GM12878 (cell line): ENCODE results near the gene TRAPPC3. TPM values are rescaled to one million over a fixed set of nuclear protein-coding genes. Genes with fewer than 3 reads are reported as not detected.
"Not testable (repeated sequence)": the region's sequence is repeated elsewhere in the genome, so short reads cannot be mapped to it uniquely, and the experiment has no call there.

ENCODE experiments used
- ATAC-seq: fragments of 200-7000 bp; cut with Tn5 transposase; 3 replicates; pipeline ENCODE4 v1.9.1; 2020; ENCODE audit warnings: mild to moderate bottlenecking, moderate library complexity
- BruUV-seq: library from RNA; stranded (reverse); fragments of 400-500 nt; replicated peaks from 2 replicates; lab custom pipeline; 2021; lab: Mats Ljungman, UMichigan
- CTCF ChIA-PET: fragments of 300-600 bp; sonication (Branson Sonifier 250); formaldehyde crosslinking; extraction: SDS; loops from one replicate; lab custom pipeline; 2021; ENCODE audit warnings: inconsistent platforms; lab: Yijun Ruan, JAX
- POLR2A ChIA-PET: fragments of 350-600 bp; formaldehyde crosslinking; extraction: SDS; loops from one replicate; lab custom pipeline; 2021; ENCODE audit warnings: inconsistent platforms; lab: Charles Lee
- RAD21 ChIA-PET: fragments of 300-600 bp; sonication (Branson Sonifier 250); formaldehyde crosslinking; loops from one replicate; lab custom pipeline; 2023; ENCODE audit warnings: antibody characterized with exemption; ENCODE audit not compliant: unreplicated experiment; lab: Charles Lee
- SMC1A ChIA-PET: fragments of 300-600 bp; sonication (Branson Sonifier 250); formaldehyde crosslinking; loops from one replicate; lab custom pipeline; 2023; ENCODE audit not compliant: unreplicated experiment, uncharacterized antibody; lab: Charles Lee
- DNase-seq: peaks from one replicate; pipeline ENCODE4 v3.0.0-alpha.2; 2011; ENCODE audit warnings: low read depth, low spot score
- FAIRE-seq: peaks from 3 replicates; lab custom pipeline; 2011; peaks lifted over from hg19 to GRCh38; lab: Jason Lieb, UNC
- H2AFZ ChIP-seq: 2 replicates; pipeline ENCODE4 v1.6.0; 2011; ENCODE audit warnings: low read depth, low read length, control low read depth; ENCODE audit not compliant: control insufficient read depth
- H3K27ac ChIP-seq: 2 replicates; pipeline ENCODE4 v1.5.1; 2011; ENCODE audit warnings: control low read depth; ENCODE audit not compliant: control insufficient read depth, insufficient read depth
- H3K27me3 ChIP-seq, 2 experiments: replicated peaks in 1 of 2; 2 replicates each; pipeline versions ENCODE4 v1.6.0 to v1.6.1; 2011; ENCODE audit warnings: low read length in 1 of 2; ENCODE audit not compliant: control insufficient read depth in 2 of 2, insufficient read depth in 2 of 2
- H3K36me3 ChIP-seq, 2 experiments: 2 replicates each; pipeline ENCODE4 v1.5.1; 2011; ENCODE audit warnings: low read length in 1 of 2; ENCODE audit not compliant: control insufficient read depth in 2 of 2, insufficient read depth in 2 of 2
- H3K4me1 ChIP-seq: 2 replicates; pipeline ENCODE4 v1.6.1; 2011; ENCODE audit warnings: mild to moderate bottlenecking, low read length, moderate library complexity, mixed read lengths; ENCODE audit not compliant: control insufficient read depth, insufficient read depth
- H3K4me2 ChIP-seq: 2 replicates; pipeline ENCODE4 v1.6.0; 2011; ENCODE audit warnings: control low read depth; ENCODE audit not compliant: control insufficient read depth, insufficient read depth
- H3K4me3 ChIP-seq: fragments of 200-600 bp; sonication (generic); 2 replicates; pipeline ENCODE4 v1.5.1; 2016
- H3K79me2 ChIP-seq: 2 replicates; pipeline ENCODE4 v1.6.0; 2011; ENCODE audit warnings: low read length; ENCODE audit not compliant: control insufficient read depth, insufficient read depth
- H3K9ac ChIP-seq: 2 replicates; pipeline ENCODE4 v1.8.0; 2011; ENCODE audit warnings: low read length, control low read depth, mixed read lengths; ENCODE audit not compliant: control insufficient read depth, insufficient read depth
- H3K9me3 ChIP-seq: replicated peaks from 3 replicates; pipeline ENCODE4 v1.5.1; 2011; ENCODE audit warnings: mild to moderate bottlenecking, low read length; ENCODE audit not compliant: control insufficient read depth, insufficient read depth
- H4K20me1 ChIP-seq: 2 replicates; pipeline ENCODE4 v1.6.0; 2011; ENCODE audit not compliant: control insufficient read depth, insufficient read depth
- CHD2 ChIP-seq: IDR thresholded peaks from 2 replicates; pipeline ENCODE4 v1.6.1; 2011; ENCODE audit warnings: low read depth, low read length, improper control_type of control experiment, borderline replicate concordance
- E2F8 ChIP-seq: fragments of 450-650 bp; IDR thresholded peaks from 2 replicates; pipeline ENCODE4 v1.6.1; 2018; ENCODE audit warnings: mild to moderate bottlenecking, low read depth, moderate library complexity; ENCODE audit not compliant: partially characterized antibody
- HSF1 ChIP-seq: fragments of 150-350 bp; IDR thresholded peaks from 2 replicates; pipeline ENCODE4 v1.6.1; 2014; ENCODE audit warnings: mild to moderate bottlenecking, low read depth, low read length
- MXI1 ChIP-seq: fragments of 150-350 bp; IDR thresholded peaks from 2 replicates; pipeline ENCODE4 v1.6.1; 2011; ENCODE audit warnings: low read depth, mild to moderate bottlenecking, inconsistent platforms, low read length, improper control_type of control experiment
- RELA ChIP-seq: fragments of 450-650 bp; IDR thresholded peaks from 2 replicates; pipeline ENCODE4 v1.8.0; 2014; ENCODE audit warnings: borderline replicate concordance; ENCODE audit not compliant: partially characterized antibody
- SMAD1 ChIP-seq: fragments of 450-650 bp; IDR thresholded peaks from 2 replicates; pipeline ENCODE4 v1.6.1; 2018; ENCODE audit warnings: mild to moderate bottlenecking, low read depth; ENCODE audit not compliant: partially characterized antibody
- SUZ12 ChIP-seq: fragments of 200-600 bp; sonication (generic); IDR thresholded peaks from one replicate; pipeline ENCODE4 v1.6.1; 2018; ENCODE audit warnings: antibody characterized with exemption, mild to moderate bottlenecking; ENCODE audit not compliant: unreplicated experiment
- WGBS: methylation state at CpG from one replicate; pipeline ENCODE4 v1.1.6; 2016; ENCODE audit warnings: low lambda C conversion rate; ENCODE audit not compliant: insufficient replicate concordance, insufficient coverage; ENCODE audit errors: missing lambda C conversion rate; 5-methylcytosine and 5-hydroxymethylcytosine counted together
- in situ Hi-C: fragments of 300-500 bp; cut with MboI; formaldehyde crosslinking; loops from 9 replicates; pipeline ENCODE4 v1.14.3; 2018; ENCODE audit warnings: mixed read lengths
- intact Hi-C: fragments of 100-400 bp; cut with micrococcal nuclease; formaldehyde crosslinking; loops from one replicate; pipeline ENCODE4 v1.14.2; 2022; ENCODE audit not compliant: unreplicated experiment
- polyA plus RNA-seq, 11 experiments: library from polyadenylated mRNA; depleted of rRNA in 4 of 11; unstranded in 6 of 11; stranded (reverse) in 5 of 11; fragments of >200 nt; fragmentation: Nextera tagmentation in 4 of 11; fragmentation: Illumina TruSeq in 1 of 11; extraction: Ambion mirVana in 4 of 11; extraction: Trizol in 1 of 11; gene quantifications; 1 replicate in 1 of 11; 2 replicates in 10 of 11; pipeline versions ENCODE4 v1.2.1 to v1.2.3, GENCODE V29; 2011 to 2016; ENCODE audit warnings: inconsistent platforms in 2 of 11, missing spikeins in 2 of 11, low read depth in 1 of 11
- total RNA-seq, 4 experiments: library from RNA; depleted of rRNA in 3 of 4; stranded (reverse); fragments of >200 nt in 3 of 4; fragmentation: Illumina TruSeq in 1 of 4; extraction: Trizol in 1 of 4; gene quantifications; 2 replicates each; pipeline versions ENCODE4 v1.2.1 to v1.2.3, GENCODE V29; 2013 to 2021

The TRAPPC3 gene
- total and polyA plus RNA-seq, 10 of the 15 experiments (the other 5 are each of a cell fraction or from before 2014, with no cell fraction given) = 14.7 to 122 (median 70.5) TPM

GRCh38 chr1:36196805-36197204, 47.5 kb upstream of the TRAPPC3 start:
- H3K9ac ChIP-seq, in situ Hi-C loops, H3K9me3 ChIP-seq, H2AFZ ChIP-seq, ATAC-seq, BruUV-seq, H3K27ac ChIP-seq, H3K79me2 ChIP-seq, H3K36me3 ChIP-seq, POLR2A ChIA-PET, H4K20me1 ChIP-seq, DNase-seq, H3K4me1 ChIP-seq, FAIRE-seq, H3K4me2 ChIP-seq, H3K27me3 ChIP-seq, intact Hi-C loops, H3K4me3 ChIP-seq: not testable (repeated sequence)
- 73% methylated on average over 12 of the region's 12 CpGs for WGBS
- RAD21 ChIA-PET = interaction anchor here (2.1 kb wide), 1 partner anchor 89 kb away, joined by 6 read pairs; no protein-coding TSS in a partner anchor
- SMC1A ChIA-PET = interaction anchor here (0.5 to 1.7 kb wide), 4 partner anchors 9 to 89 kb away, joined by 3 to 4 read pairs (median 4); no protein-coding TSS in a partner anchor
- CTCF ChIA-PET = interaction anchor here (1.0 to 3.9 kb wide), 2 partner anchors 47 to 89 kb away, joined by 4 to 15 read pairs; partner anchors contain the start of gene TRAPPC3

- FAIRE-seq (peak; percentile 92), ATAC-seq (peak; percentile 100), DNase-seq (peak; percentile 57)
- Histone ChIP-seq H3K4me3 (no peak overlapping the region), H3K27ac (no peak overlapping the region), H3K4me1 (peaks cover 4% of the 10 kb centered on the region; the same call in 1 of the 2 replicates), H3K36me3 (no peaks in the 10 kb centered on the region), H3K27me3 (no peaks in the 10 kb centered on the region), H3K79me2 (no peaks in the 10 kb centered on the region), H3K9ac (0 out of 2 replicates have a peak overlapping the region, but pooled peaks have one; percentile 13), H3K9me3 (no peaks in the 10 kb centered on the region), H2AFZ (peak overlapping the region; percentile 76), H3K4me2 (no peak overlapping the region), H4K20me1 (no peaks in the 10 kb centered on the region)
- WGBS = 12% methylated on average over 9 of the region's 9 CpGs
- POLR2A ChIA-PET = interaction anchor here (0.6 to 2.7 kb wide), 4 partner anchors 26 to 163 kb away, joined by 4 to 49 read pairs (median 12); partner anchors contain the start of genes THRAP3 and TRAPPC3
- RAD21 ChIA-PET = interaction anchor here (0.7 to 8.8 kb wide), 24 partner anchors 21 to 234 kb away, joined by 3 to 147 read pairs (median 4); partner anchors contain the start of genes LSM10, MAP7D1, THRAP3 and TRAPPC3
- SMC1A ChIA-PET = interaction anchor here (0.7 to 5.7 kb wide), 28 partner anchors 9 to 234 kb away, joined by 3 to 126 read pairs (median 4); partner anchors contain the start of genes MAP7D1, THRAP3 and TRAPPC3
- CTCF ChIA-PET = interaction anchor here (0.6 to 7.8 kb wide), 39 partner anchors 10 to 744 kb away, joined by 3 to 262 read pairs (median 4); partner anchors contain the start of genes AGO1, LSM10, MAP7D1 and SH3D21
- in situ Hi-C loops = loop anchor here (5.0 kb wide), 1 partner anchor 96 kb away; no protein-coding TSS in a partner anchor
- intact Hi-C loops = loop anchor here (1.0 to 5.0 kb wide), 3 partner anchors 39 to 99 kb away; partner anchors contain the start of gene TRAPPC3
- BruUV-seq = no TSS peak
- no peak for TF ChIP-seq SUZ12
- no peak for TF ChIP-seq SMAD1
- TF ChIP-seq MXI1 = no peak
- no peak for TF ChIP-seq CHD2
- TF ChIP-seq HSF1 = no peak
- peak; percentile 32 for TF ChIP-seq RELA
- TF ChIP-seq E2F8 = no peak
Observed at GRCh38 chr1:36187800-36188593, 38.7 kb upstream of the TRAPPC3 start.
